CD14-positive monocyte (primary cell): ENCODE results near the gene SCN4A. TPM values are rescaled to one million over a fixed set of nuclear protein-coding genes. Genes with fewer than 3 reads are reported as not detected.
"Not testable (repeated sequence)": the region's sequence is repeated elsewhere in the genome, so short reads cannot be mapped to it uniquely, and the experiment has no call there.

Experiments
- DNase-seq, 3 donors: peaks; one replicate each; pipeline ENCODE4 v3.0.0-alpha.2; 2011 to 2022
- H2AFZ ChIP-seq: 2 replicates; pipeline ENCODE4 v1.6.0; 2012; ENCODE audit warnings: mild to moderate bottlenecking, low read depth, low read length, inconsistent platforms; ENCODE audit not compliant: insufficient read depth, poor library complexity, severe bottlenecking
- H3K27ac ChIP-seq, 2 donors: 1 replicate in 1 of 2; 2 replicates in 1 of 2; pipeline ENCODE4 v1.5.1; 2012 to 2013; ENCODE audit warnings: low read length in 2 of 2, control low read depth in 1 of 2, inconsistent platforms in 1 of 2, low read depth in 1 of 2, mild to moderate bottlenecking in 1 of 2
- H3K27me3 ChIP-seq, 2 donors: one replicate each; pipeline versions ENCODE4 v1.6.0 to v1.6.1; 2011 to 2013; ENCODE audit warnings: low read length in 2 of 2; ENCODE audit not compliant: control insufficient read depth in 2 of 2, insufficient read depth in 2 of 2
- H3K36me3 ChIP-seq, 2 donors: replicated peaks in 1 of 2; 1 replicate in 1 of 2; 2 replicates in 1 of 2; pipeline versions ENCODE4 v1.5.1 to v1.6.1; 2012 to 2013; ENCODE audit warnings: low read length in 2 of 2, control low read depth in 1 of 2, inconsistent platforms in 1 of 2, mild to moderate bottlenecking in 1 of 2; ENCODE audit not compliant: insufficient read depth in 2 of 2, control insufficient read depth in 1 of 2
- H3K4me1 ChIP-seq, 2 donors: 1 replicate in 1 of 2; 2 replicates in 1 of 2; pipeline versions ENCODE4 v1.5.1 to v1.6.1; 2012 to 2013; ENCODE audit warnings: low read length in 2 of 2, control low read depth in 1 of 2, inconsistent platforms in 1 of 2, mild to moderate bottlenecking in 1 of 2, moderate library complexity in 1 of 2; ENCODE audit not compliant: insufficient read depth in 2 of 2, control insufficient read depth in 1 of 2
- H3K4me2 ChIP-seq: replicated peaks from 2 replicates; pipeline ENCODE3; 2012; ENCODE audit warnings: low read length, moderate library complexity, mild to moderate bottlenecking; ENCODE audit not compliant: poor library complexity, severe bottlenecking; ENCODE audit errors: extremely low read depth
- H3K4me3 ChIP-seq, 3 experiments: fragments of 200-600 bp in 1 of 3; sonication (generic) in 1 of 3; replicated peaks in 1 of 3; 1 replicate in 2 of 3; 2 replicates in 1 of 3; pipeline ENCODE4 v1.5.1; 2011 to 2013; ENCODE audit warnings: low read length in 3 of 3, mild to moderate bottlenecking in 3 of 3, control low read depth in 2 of 3, low read depth in 2 of 3, inconsistent platforms in 1 of 3, moderate library complexity in 1 of 3
- H3K79me2 ChIP-seq: 2 replicates; pipeline ENCODE4 v1.6.0; 2012; ENCODE audit warnings: mild to moderate bottlenecking, control low read depth, inconsistent platforms, low read length, moderate library complexity; ENCODE audit not compliant: insufficient read depth
- H3K9ac ChIP-seq: 2 replicates; pipeline ENCODE4 v1.6.0; 2017; ENCODE audit warnings: low read length, mild to moderate bottlenecking; ENCODE audit not compliant: insufficient read depth, poor library complexity, severe bottlenecking
- H3K9me3 ChIP-seq, 2 donors: replicated peaks in 1 of 2; 1 replicate in 1 of 2; 2 replicates in 1 of 2; pipeline versions ENCODE4 v1.5.1 to v1.6.1; 2012 to 2013; ENCODE audit warnings: low read length in 2 of 2, control low read depth in 1 of 2; ENCODE audit not compliant: control insufficient read depth in 1 of 2, insufficient read depth in 1 of 2
- H4K20me1 ChIP-seq: 2 replicates; pipeline ENCODE4 v1.6.0; 2012; ENCODE audit warnings: mild to moderate bottlenecking, low read length, control low read depth, moderate library complexity; ENCODE audit not compliant: insufficient read depth
- H3K27ac Mint-ChIP-seq, 7 donors: one replicate each; pipeline ENCODE4 v1.8.0; 2020; ENCODE audit warnings: mild to moderate bottlenecking in 7 of 7, mixed read lengths in 7 of 7, moderate library complexity in 6 of 7, inconsistent platforms in 2 of 7
- H3K27me3 Mint-ChIP-seq, 3 donors: one replicate each; pipeline ENCODE4 v1.8.0; 2021 to 2022; ENCODE audit warnings: low read depth in 3 of 3, mild to moderate bottlenecking in 3 of 3, mixed read lengths in 3 of 3, moderate library complexity in 3 of 3, inconsistent platforms in 1 of 3
- H3K36me3 Mint-ChIP-seq, 2 donors: one replicate each; pipeline ENCODE4 v1.8.0; 2020; ENCODE audit warnings: mixed read lengths in 2 of 2, inconsistent platforms in 1 of 2, mild to moderate bottlenecking in 1 of 2
- H3K4me1 Mint-ChIP-seq: one replicate; pipeline ENCODE4 v1.8.0; 2020; ENCODE audit warnings: mild to moderate bottlenecking, mixed read lengths
- H3K4me3 Mint-ChIP-seq, 2 donors: one replicate each; pipeline ENCODE4 v1.8.0; 2020; ENCODE audit warnings: mild to moderate bottlenecking in 2 of 2, mixed read lengths in 2 of 2, moderate library complexity in 1 of 2
- H3K9me3 Mint-ChIP-seq, 7 donors: one replicate each; pipeline ENCODE4 v1.8.0; 2020 to 2022; ENCODE audit warnings: mixed read lengths in 7 of 7, mild to moderate bottlenecking in 6 of 7, moderate library complexity in 6 of 7, inconsistent platforms in 2 of 7
- WGBS: methylation state at CpG from one replicate; pipeline ENCODE4 v1.1.5; 2013; ENCODE audit warnings: missing lambda C conversion rate; ENCODE audit not compliant: insufficient coverage; 5-methylcytosine and 5-hydroxymethylcytosine counted together
- intact Hi-C, 2 donors: fragments of 100-400 bp; cut with micrococcal nuclease; formaldehyde crosslinking; loops; one replicate each; pipeline versions ENCODE4 v1.15.0 to v1.15.1; 2023
- polyA plus RNA-seq, 3 donors: library from polyadenylated mRNA; depleted of rRNA in 1 of 3; unstranded in 2 of 3; stranded (reverse) in 1 of 3; fragments of 300-500 nt in 2 of 3; fragments of >200 nt in 1 of 3; fragmentation: Illumina TruSeq in 2 of 3; gene quantifications; 1 replicate in 2 of 3; 2 replicates in 1 of 3; pipeline ENCODE4 v1.2.3, GENCODE V29; 2012 to 2021

The SCN4A gene
- polyA plus RNA-seq, 3 donors = not detected

GRCh38 chr17:63896524-63897354 is 76.0 kb downstream of the SCN4A start, which contains the start of gene CSH1:
CSH1 (minus strand) TSS chr17:63896574; CDS start chr17:63896511, 63 bp downstream.
- H3K4me1 Mint-ChIP-seq, H4K20me1 ChIP-seq, DNase-seq, H2AFZ ChIP-seq, H3K36me3 Mint-ChIP-seq, H3K9ac ChIP-seq, H3K4me1 ChIP-seq, H3K27ac Mint-ChIP-seq, intact Hi-C loops, H3K4me3 ChIP-seq, H3K9me3 Mint-ChIP-seq, H3K4me2 ChIP-seq, H3K4me3 Mint-ChIP-seq, H3K9me3 ChIP-seq, H3K79me2 ChIP-seq, H3K27ac ChIP-seq, H3K36me3 ChIP-seq, H3K27me3 Mint-ChIP-seq, H3K27me3 ChIP-seq: not testable (repeated sequence)
- no CpG with 5 or more reads among the region's 14 CpGs for WGBS

GRCh38 chr17:63894821-63895220 is 77.9 kb downstream of the SCN4A start:
- H3K27me3 ChIP-seq, H3K27me3 Mint-ChIP-seq, H2AFZ ChIP-seq, H3K4me1 ChIP-seq, H3K4me3 Mint-ChIP-seq, H3K4me1 Mint-ChIP-seq, intact Hi-C loops, H3K4me3 ChIP-seq, H3K79me2 ChIP-seq, H4K20me1 ChIP-seq, H3K36me3 Mint-ChIP-seq, H3K27ac Mint-ChIP-seq, DNase-seq, H3K9ac ChIP-seq, H3K9me3 ChIP-seq, H3K9me3 Mint-ChIP-seq, H3K27ac ChIP-seq, H3K4me2 ChIP-seq, H3K36me3 ChIP-seq: not testable (repeated sequence)
- WGBS = 80% methylated on average over 1 of the region's 10 CpGs

- DNase-seq, H3K27ac Mint-ChIP-seq, H3K9me3 Mint-ChIP-seq, H3K36me3 Mint-ChIP-seq, H3K27ac ChIP-seq, H3K4me1 ChIP-seq, H3K36me3 ChIP-seq, H3K79me2 ChIP-seq, H3K9ac ChIP-seq, H4K20me1 ChIP-seq, H3K4me1 Mint-ChIP-seq, H3K4me2 ChIP-seq, H3K4me3 Mint-ChIP-seq, H3K9me3 ChIP-seq, H2AFZ ChIP-seq, H3K27me3 Mint-ChIP-seq, intact Hi-C loops, H3K27me3 ChIP-seq, H3K4me3 ChIP-seq: not testable (repeated sequence)
- WGBS = 83% methylated on average over 1 of the region's 3 CpGs
Observed at GRCh38 chr17:63894021-63894420, 78.7 kb downstream of the SCN4A start.
